K562 (cell line): Measurements from ENCODE around the gene TMA16. TPM values are rescaled to one million over a fixed set of nuclear protein-coding genes. Genes with fewer than 3 reads are reported as not detected.

Experiments
- ESRRA ChIP-seq: fragments of 450-650 bp; IDR thresholded peaks from 2 replicates; pipeline ENCODE4 v1.6.1; 2014; ENCODE audit warnings: low read depth, mild to moderate bottlenecking, moderate library complexity, borderline replicate concordance
- ETV1 ChIP-seq: fragments of 450-650 bp; conservative IDR thresholded peaks from 2 replicates; pipeline ENCODE4 v1.6.1; 2016; ENCODE audit warnings: missing genetic modification characterization, control low read depth, low read depth, missing compliant biosample characterization
- GTF3C2 ChIP-seq: IDR thresholded peaks from 3 replicates; pipeline ENCODE4 v1.6.1; 2011; ENCODE audit warnings: borderline replicate concordance, mild to moderate bottlenecking, moderate library complexity; ENCODE audit not compliant: insufficient read length; ENCODE audit errors: extremely low read depth
- HMGXB4 ChIP-seq: sonication (generic); formaldehyde crosslinking; IDR thresholded peaks from 2 replicates; pipeline ENCODE4 v1.8.1; 2023; ENCODE audit warnings: mild to moderate bottlenecking, missing genetic modification reagents
- HNRNPL ChIP-seq: fragments of 200-400 bp; formaldehyde crosslinking; IDR thresholded peaks from 2 replicates; pipeline ENCODE4 v1.6.1; 2017; ENCODE audit warnings: low read depth, mild to moderate bottlenecking, low read length
- MBD1 ChIP-seq: fragments of 250-450 bp; sonication (Bioruptor Pico); IDR thresholded peaks from 2 replicates; pipeline ENCODE4 v1.8.0; 2022; ENCODE audit warnings: inconsistent platforms
- OTX1 ChIP-seq: fragments of 450-650 bp; formaldehyde crosslinking; IDR thresholded peaks from 2 replicates; pipeline ENCODE4 v1.4.0; 2022; ENCODE audit warnings: mild to moderate bottlenecking
- SETDB1 ChIP-seq: IDR thresholded peaks from one replicate; pipeline ENCODE4 v1.6.1; 2012; ENCODE audit warnings: low read length, control low read depth, inconsistent platforms
- ZBTB49 ChIP-seq: sonication (generic); formaldehyde crosslinking; IDR thresholded peaks from 2 replicates; pipeline ENCODE4 v1.8.0; 2022; ENCODE audit warnings: missing genetic modification reagents, mild to moderate bottlenecking, borderline replicate concordance
- ZC3H8 ChIP-seq: fragments of 450-650 bp; IDR thresholded peaks from 2 replicates; pipeline ENCODE4 v1.6.1; 2017
- ZNF174 ChIP-seq: fragments of 250-450 bp; sonication (Bioruptor Pico); IDR thresholded peaks from 2 replicates; pipeline ENCODE4 v1.4.0; 2020; ENCODE audit warnings: mild to moderate bottlenecking
- ZNF224 ChIP-seq: sonication (generic); formaldehyde crosslinking; IDR thresholded peaks from 2 replicates; pipeline ENCODE4 v1.8.0; 2022; ENCODE audit warnings: mild to moderate bottlenecking, missing genetic modification reagents
- ZNF347 ChIP-seq: fragments of 450-650 bp; formaldehyde crosslinking; IDR thresholded peaks from 2 replicates; pipeline ENCODE4 v1.4.0; 2020; ENCODE audit warnings: low read depth, mild to moderate bottlenecking, moderate library complexity
- ZNF398 ChIP-seq: fragments of 250-450 bp; sonication (Bioruptor Pico); IDR thresholded peaks from 2 replicates; pipeline ENCODE4 v1.8.0; 2021; ENCODE audit warnings: moderate library complexity, mild to moderate bottlenecking, inconsistent platforms
- ZSCAN32 ChIP-seq: fragments of 450-650 bp; formaldehyde crosslinking; IDR thresholded peaks from 2 replicates; pipeline ENCODE4 v1.4.0; 2020; ENCODE audit warnings: mild to moderate bottlenecking, moderate library complexity
- polyA plus RNA-seq, 8 experiments: library from polyadenylated mRNA; depleted of rRNA in 4 of 8; stranded (reverse) in 5 of 8; unstranded in 3 of 8; fragments of >200 nt; fragmentation: Nextera tagmentation in 2 of 8; fragmentation: Illumina TruSeq in 1 of 8; extraction: Ambion mirVana in 2 of 8; extraction: Trizol in 1 of 8; gene quantifications; 2 replicates each; pipeline versions ENCODE4 v1.2.1 to v1.2.3, GENCODE V29; 2011 to 2014; ENCODE audit warnings: inconsistent platforms in 1 of 8, missing spikeins in 1 of 8
- total RNA-seq, 7 experiments: library from RNA; depleted of rRNA in 6 of 7; stranded (reverse); fragments of >200 nt in 6 of 7; fragmentation: Illumina TruSeq in 2 of 7; extraction: Trizol in 2 of 7; gene quantifications; 2 replicates each; pipeline versions ENCODE4 v1.2.1 to v1.2.3, GENCODE V29; 2011 to 2021; ENCODE audit warnings: low replicate concordance in 1 of 7

The TMA16 gene
- total and polyA plus RNA-seq, 9 of the 15 experiments (the other 6 are each of a cell fraction or from before 2014, with no cell fraction given): 27.7 to 74.8 (median 66.6) TPM

GRCh38 chr4:163494360-163495241 lies at the start of gene TMA16 (continued):
- TF ChIP-seq ZNF398 (no peak), ZNF174 (no peak), ZNF347 (no peak), HMGXB4 (CRISPR knock-in tag) (peak; percentile 62; the same call in 1 of the 2 replicates), ZSCAN32 (CRISPR knock-in tag) (no peak), ZBTB49 (no peak), OTX1 (no peak), ZNF224 (CRISPR knock-in tag) (peak; percentile 56; the same call in 1 of the 2 replicates), ESRRA (peak; percentile 46; the same call in 1 of the 2 replicates), SETDB1 (no peak), ZC3H8 (no peak), ETV1 (tag) (peak; percentile 80), MBD1 (no peak), GTF3C2 (no peak), HNRNPL (no peak)
